ENCODE data around the gene SLCO1B3. TPM values are rescaled to one million over a fixed set of nuclear protein-coding genes. Genes with fewer than 3 reads are reported as not detected.
"Not testable (repeated sequence)": the region's sequence is repeated elsewhere in the genome, so short reads cannot be mapped to it uniquely, and the experiment has no call there.

SLCO1B3 gene, protein sequence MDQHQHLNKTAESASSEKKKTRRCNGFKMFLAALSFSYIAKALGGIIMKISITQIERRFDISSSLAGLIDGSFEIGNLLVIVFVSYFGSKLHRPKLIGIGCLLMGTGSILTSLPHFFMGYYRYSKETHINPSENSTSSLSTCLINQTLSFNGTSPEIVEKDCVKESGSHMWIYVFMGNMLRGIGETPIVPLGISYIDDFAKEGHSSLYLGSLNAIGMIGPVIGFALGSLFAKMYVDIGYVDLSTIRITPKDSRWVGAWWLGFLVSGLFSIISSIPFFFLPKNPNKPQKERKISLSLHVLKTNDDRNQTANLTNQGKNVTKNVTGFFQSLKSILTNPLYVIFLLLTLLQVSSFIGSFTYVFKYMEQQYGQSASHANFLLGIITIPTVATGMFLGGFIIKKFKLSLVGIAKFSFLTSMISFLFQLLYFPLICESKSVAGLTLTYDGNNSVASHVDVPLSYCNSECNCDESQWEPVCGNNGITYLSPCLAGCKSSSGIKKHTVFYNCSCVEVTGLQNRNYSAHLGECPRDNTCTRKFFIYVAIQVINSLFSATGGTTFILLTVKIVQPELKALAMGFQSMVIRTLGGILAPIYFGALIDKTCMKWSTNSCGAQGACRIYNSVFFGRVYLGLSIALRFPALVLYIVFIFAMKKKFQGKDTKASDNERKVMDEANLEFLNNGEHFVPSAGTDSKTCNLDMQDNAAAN
- not detected for polyA plus RNA-seq
- long read RNA-seq, donor 1: 0 reads
- long read RNA-seq, donor 2: 0 reads
- long read RNA-seq, donor 3: 0 reads
- long read RNA-seq, donor 4: 0 reads
- long read RNA-seq, donor 5: 0 reads
- long read RNA-seq, donor 6: 0 reads
- long read RNA-seq, donor 7: 0 reads
- long read RNA-seq, donor 8: 0 reads
- long read RNA-seq, donor 9: 0 reads
- long read RNA-seq, donor 10: 0 reads
- long read RNA-seq, donor 11: 0 reads

DNA sequence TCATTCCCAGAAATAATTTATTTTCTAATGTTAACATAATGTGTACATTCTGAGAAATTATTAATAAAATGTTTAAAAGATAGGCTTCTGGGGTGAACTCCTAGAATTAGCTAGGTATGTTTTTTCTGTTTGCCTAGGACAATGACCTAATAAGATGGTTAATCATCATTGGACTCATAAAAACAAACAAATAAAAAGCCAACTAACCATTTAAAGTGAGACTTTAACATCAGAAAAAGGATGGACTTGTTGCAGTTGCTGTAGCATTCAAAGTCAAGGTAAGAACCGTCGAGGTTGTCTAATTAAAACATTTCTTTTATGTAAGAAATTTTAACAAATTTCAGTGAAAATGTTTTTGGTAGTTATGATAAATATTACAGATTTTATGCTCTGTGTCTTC is at the start of gene SLCO1B3:
SLCO1B3 (plus strand) TSS at position 219 of the 400 bp plus-strand sequence. CDS start 5,034 bp downstream, outside the sequence.
- no peak for DNase-seq
- Histone ChIP-seq H3K27me3 (ENCODE audit: control insufficient read depth, insufficient read depth, low read length) (no peaks in the 10 kb centered on the region), H3K4me1 (ENCODE audit: control insufficient read depth, insufficient read depth, low read length) (no peaks in the 10 kb centered on the region), H3K4me3 (ENCODE audit: low read length) (no peak within 1 kb of the TSS), H3K27ac (ENCODE audit: low read length) (no peak within 1 kb of the TSS), H3K9me3 (ENCODE audit: control insufficient read depth, low read depth, low read length) (peaks cover 7% of the 10 kb centered on the region), H3K36me3 (ENCODE audit: control insufficient read depth, insufficient read depth, low read length) (no peaks in the 10 kb centered on the region)
- 73% methylated on average over 2 of the region's 2 CpGs for WGBS (ENCODE audit: insufficient coverage, low lambda C conversion rate)

DNA sequence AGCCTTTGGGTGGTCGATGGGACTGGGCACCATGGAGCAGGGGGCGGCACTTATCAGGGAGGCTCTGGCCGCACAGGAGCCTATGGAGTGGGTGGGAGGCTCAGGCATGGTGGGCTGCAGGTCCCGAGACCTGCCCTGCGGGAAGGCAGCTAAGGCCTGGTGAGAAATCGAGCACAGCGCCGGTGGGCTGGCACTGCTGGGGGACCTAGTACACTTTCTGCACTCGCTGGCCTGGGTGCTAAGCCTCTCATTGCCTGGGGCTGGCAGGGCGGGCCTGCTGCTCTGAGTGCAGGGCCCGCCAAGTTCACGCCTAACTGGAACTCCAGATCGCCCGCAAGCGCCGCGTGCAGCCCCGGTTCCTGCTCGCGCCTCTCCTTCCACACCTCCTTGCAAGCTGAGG is 33.1 kb upstream of the SLCO1B3 start:
- WGBS (ENCODE audit: insufficient coverage, low lambda C conversion rate): no CpG with 5 or more reads among the region's 20 CpGs
- H3K4me1 ChIP-seq (ENCODE audit: control insufficient read depth, insufficient read depth, low read length): no peaks in the 10 kb centered on the region

DNA sequence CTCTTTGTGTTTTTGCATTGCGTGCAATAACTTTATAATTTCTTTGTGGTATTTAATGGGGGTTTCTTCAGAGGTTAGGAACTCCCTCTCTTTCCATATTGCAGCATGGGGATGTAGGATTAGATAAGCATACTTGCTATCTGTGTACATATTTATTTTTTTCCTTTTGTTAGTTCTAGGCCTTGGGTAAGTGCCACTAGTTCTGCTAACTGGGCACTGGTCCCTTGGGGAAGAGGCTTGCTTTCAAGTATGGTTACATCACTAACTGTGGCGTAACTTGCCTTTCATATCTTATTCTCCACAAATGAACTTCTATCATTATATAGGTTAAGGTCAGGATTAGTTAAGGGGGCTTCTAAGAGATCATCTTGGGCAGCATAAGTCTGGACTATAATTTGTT is 31.5 kb upstream of the SLCO1B3 start:
- Histone ChIP-seq H3K27me3 (ENCODE audit: control insufficient read depth, insufficient read depth, low read length) (no peaks in the 10 kb centered on the region), H3K9me3 (ENCODE audit: control insufficient read depth, low read depth, low read length) (no peaks in the 10 kb centered on the region), H3K4me1 (ENCODE audit: control insufficient read depth, insufficient read depth, low read length) (no peaks in the 10 kb centered on the region), H3K27ac (ENCODE audit: low read length) (no peak overlapping the region), H3K36me3 (ENCODE audit: control insufficient read depth, insufficient read depth, low read length) (no peaks in the 10 kb centered on the region), H3K4me3 (ENCODE audit: low read length) (no peak overlapping the region)
- no peak for DNase-seq
- WGBS (ENCODE audit: insufficient coverage, low lambda C conversion rate): 100% methylated on average over 1 of the region's 2 CpGs

More for the DNA sequence above, 33.1 kb upstream of the SLCO1B3 start:
- Histone ChIP-seq H3K36me3 (ENCODE audit: control insufficient read depth, insufficient read depth, low read length) (no peaks in the 10 kb centered on the region), H3K27ac (ENCODE audit: low read length) (no peak overlapping the region), H3K27me3 (ENCODE audit: control insufficient read depth, insufficient read depth, low read length) (no peaks in the 10 kb centered on the region), H3K9me3 (ENCODE audit: control insufficient read depth, low read depth, low read length) (no peaks in the 10 kb centered on the region), H3K4me3 (ENCODE audit: low read length) (no peak overlapping the region)
- no peak for DNase-seq

DNA sequence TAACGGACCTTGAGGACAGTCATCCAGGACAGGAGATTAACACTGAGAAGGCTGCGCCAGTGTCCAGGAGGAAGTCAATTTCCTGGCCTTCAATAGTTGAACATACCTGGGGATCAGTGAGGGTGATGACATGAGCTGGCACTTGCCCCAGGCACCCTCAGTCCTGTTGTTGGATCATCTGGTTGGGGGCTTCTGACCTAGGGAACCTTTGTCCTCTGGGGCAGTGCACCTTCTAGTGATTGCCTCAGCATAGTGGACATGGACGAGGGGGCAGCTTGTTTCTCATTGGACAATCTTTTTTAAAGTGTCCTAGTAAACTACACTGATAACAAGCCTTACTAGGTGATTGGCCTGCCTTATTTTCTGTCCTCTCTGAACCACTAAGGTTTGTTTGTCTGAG is 30.5 kb upstream of the SLCO1B3 start:
- WGBS (ENCODE audit: insufficient coverage, low lambda C conversion rate): no CpG with 5 or more reads among the region's 3 CpGs
- not testable (repeated sequence) for H3K27ac ChIP-seq (ENCODE audit: low read length); DNase-seq; H3K36me3 ChIP-seq (ENCODE audit: control insufficient read depth, insufficient read depth, low read length); H3K9me3 ChIP-seq (ENCODE audit: control insufficient read depth, low read depth, low read length); H3K27me3 ChIP-seq (ENCODE audit: control insufficient read depth, insufficient read depth, low read length); H3K4me1 ChIP-seq (ENCODE audit: control insufficient read depth, insufficient read depth, low read length); H3K4me3 ChIP-seq (ENCODE audit: low read length)

DNA sequence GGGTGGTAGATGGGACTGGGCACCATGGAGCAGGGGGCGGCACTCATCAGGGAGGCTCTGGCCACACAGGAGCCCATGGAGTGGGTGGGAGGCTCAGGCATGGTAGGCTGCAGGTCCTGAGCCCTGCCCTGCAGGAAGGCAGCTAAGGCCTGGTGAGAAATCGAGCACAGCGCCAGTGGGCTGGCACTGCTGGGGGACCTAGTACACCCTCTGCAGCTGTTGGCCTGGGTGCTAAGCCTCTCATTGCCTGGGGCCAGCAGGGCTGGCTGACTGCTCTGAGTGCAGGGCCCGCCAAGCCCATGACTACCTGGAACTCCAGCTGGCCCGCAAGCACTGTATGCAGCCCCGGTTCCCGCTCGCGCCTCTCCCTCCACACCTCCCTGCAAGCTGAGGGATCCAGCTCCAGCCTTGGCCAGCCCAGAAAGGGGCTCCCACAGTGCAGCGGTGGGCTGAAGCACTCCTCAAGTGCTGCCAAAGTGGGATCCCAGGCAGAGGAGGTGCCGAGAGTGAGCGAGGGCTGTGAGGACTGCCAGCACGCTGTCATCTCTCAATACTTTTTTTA is 26.6 kb upstream of the SLCO1B3 start:
- DNase-seq; H3K4me1 ChIP-seq (ENCODE audit: control insufficient read depth, insufficient read depth, low read length); H3K27ac ChIP-seq (ENCODE audit: low read length); H3K27me3 ChIP-seq (ENCODE audit: control insufficient read depth, insufficient read depth, low read length); H3K9me3 ChIP-seq (ENCODE audit: control insufficient read depth, low read depth, low read length); H3K4me3 ChIP-seq (ENCODE audit: low read length); H3K36me3 ChIP-seq (ENCODE audit: control insufficient read depth, insufficient read depth, low read length): not testable (repeated sequence)
- no CpG with 5 or more reads among the region's 13 CpGs for WGBS (ENCODE audit: insufficient coverage, low lambda C conversion rate)

DNA sequence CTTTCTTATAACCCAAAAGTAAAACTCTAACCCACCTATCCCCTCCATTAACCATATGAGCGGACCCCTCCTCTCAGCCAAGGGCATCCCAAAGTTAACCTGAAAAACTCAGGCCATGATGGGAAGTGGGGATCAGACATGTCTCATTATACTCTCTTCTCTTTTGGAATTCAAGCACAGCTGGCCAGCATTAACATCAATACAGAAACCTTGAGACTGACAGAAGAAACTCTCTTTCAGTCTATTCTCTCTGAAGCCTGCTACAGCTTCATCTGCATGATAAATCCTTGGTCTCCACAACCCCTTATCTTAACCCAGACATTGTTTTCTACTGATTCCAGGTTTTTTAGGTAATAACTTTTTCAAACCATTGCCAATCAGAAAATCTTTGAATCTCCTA is 17.5 kb upstream of the SLCO1B3 start:
- Histone ChIP-seq H3K4me3 (ENCODE audit: low read length) (no peak overlapping the region), H3K36me3 (ENCODE audit: control insufficient read depth, insufficient read depth, low read length) (no peaks in the 10 kb centered on the region), H3K4me1 (ENCODE audit: control insufficient read depth, insufficient read depth, low read length) (no peaks in the 10 kb centered on the region), H3K27me3 (ENCODE audit: control insufficient read depth, insufficient read depth, low read length) (no peaks in the 10 kb centered on the region), H3K9me3 (ENCODE audit: control insufficient read depth, low read depth, low read length) (no peaks in the 10 kb centered on the region), H3K27ac (ENCODE audit: low read length) (no peak overlapping the region)
- DNase-seq: no peak
- no CpG with 5 or more reads among the region's 1 CpG for WGBS (ENCODE audit: insufficient coverage, low lambda C conversion rate)

DNA sequence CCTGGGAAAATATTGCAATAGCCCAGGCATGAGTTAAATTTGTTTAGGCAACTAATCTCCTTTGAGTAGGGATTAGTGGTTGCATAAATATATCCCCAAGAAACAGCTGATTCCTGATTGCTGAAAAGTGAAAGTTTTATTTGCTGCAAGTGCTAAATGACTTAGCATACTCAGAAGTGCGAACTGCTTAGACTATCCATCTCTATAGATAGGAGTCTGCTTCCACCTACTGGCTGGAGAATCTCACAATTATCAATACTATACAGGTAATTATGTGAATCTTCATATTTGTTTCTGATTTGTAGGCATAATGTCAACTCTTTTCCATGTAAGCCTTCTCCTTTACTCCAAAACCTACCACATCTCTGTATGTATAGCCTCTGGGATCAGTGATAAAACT is 12.0 kb upstream of the SLCO1B3 start:
- H3K36me3 ChIP-seq (ENCODE audit: control insufficient read depth, insufficient read depth, low read length): no peaks in the 10 kb centered on the region
- H3K27ac ChIP-seq (ENCODE audit: low read length): no peak overlapping the region
- no peaks in the 10 kb centered on the region for H3K9me3 ChIP-seq (ENCODE audit: control insufficient read depth, low read depth, low read length)
- H3K4me1 ChIP-seq (ENCODE audit: control insufficient read depth, insufficient read depth, low read length): no peaks in the 10 kb centered on the region
- H3K4me3 ChIP-seq (ENCODE audit: low read length): no peak overlapping the region
- no peaks in the 10 kb centered on the region for H3K27me3 ChIP-seq (ENCODE audit: control insufficient read depth, insufficient read depth, low read length)
- WGBS (ENCODE audit: insufficient coverage, low lambda C conversion rate): 17% methylated on average over 1 of the region's 1 CpG
- DNase-seq: peak; percentile 9 to 42

DNA sequence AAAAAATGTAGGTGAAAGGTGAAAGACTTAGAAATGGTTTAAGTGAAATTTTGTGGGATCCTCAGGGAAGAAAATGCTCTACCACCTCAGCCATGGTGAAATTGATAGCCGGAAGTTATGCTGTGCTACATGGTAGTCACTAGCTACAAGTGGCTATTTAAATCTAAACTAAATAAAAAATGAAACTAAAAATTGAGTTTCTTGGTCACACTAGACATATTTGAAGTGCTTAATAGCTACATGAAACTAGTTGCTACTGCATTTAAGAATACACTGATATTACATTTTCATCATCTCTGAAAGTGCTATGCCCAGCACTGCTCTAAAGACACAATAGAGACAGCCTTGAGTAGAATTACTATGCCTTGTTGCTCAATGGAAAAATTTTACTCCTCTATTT is 10.3 kb upstream of the SLCO1B3 start:
- no peaks in the 10 kb centered on the region for H3K36me3 ChIP-seq (ENCODE audit: control insufficient read depth, insufficient read depth, low read length)
- H3K4me3 ChIP-seq (ENCODE audit: low read length): no peak overlapping the region
- no peaks in the 10 kb centered on the region for H3K4me1 ChIP-seq (ENCODE audit: control insufficient read depth, insufficient read depth, low read length)
- H3K27ac ChIP-seq (ENCODE audit: low read length): no peak overlapping the region
- no peaks in the 10 kb centered on the region for H3K9me3 ChIP-seq (ENCODE audit: control insufficient read depth, low read depth, low read length)
- H3K27me3 ChIP-seq (ENCODE audit: control insufficient read depth, insufficient read depth, low read length): no peaks in the 10 kb centered on the region
- no CpG with 5 or more reads among the region's 1 CpG for WGBS (ENCODE audit: insufficient coverage, low lambda C conversion rate)
- no peak for DNase-seq

DNA sequence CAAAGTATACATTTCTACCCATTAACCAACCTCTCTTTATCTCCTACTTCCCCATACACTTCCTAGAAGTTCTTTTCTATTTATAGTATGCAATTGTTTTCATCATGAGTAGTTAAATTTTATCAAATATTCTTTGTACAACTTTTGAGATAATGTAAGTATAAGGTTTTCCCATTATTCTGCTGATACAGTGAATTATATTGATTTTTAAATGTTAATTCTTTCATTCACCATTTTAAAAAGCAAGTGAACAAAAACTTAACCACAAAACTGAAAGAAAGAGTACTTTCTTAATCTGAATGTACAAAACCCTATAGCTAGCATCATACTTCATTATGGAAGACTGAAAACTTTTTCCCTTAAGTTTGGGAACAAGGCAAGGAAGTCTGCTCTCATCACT is 9.5 kb upstream of the SLCO1B3 start:
- DNase-seq: no peak
- Histone ChIP-seq H3K4me3 (ENCODE audit: low read length) (no peak overlapping the region), H3K4me1 (ENCODE audit: control insufficient read depth, insufficient read depth, low read length) (no peaks in the 10 kb centered on the region), H3K36me3 (ENCODE audit: control insufficient read depth, insufficient read depth, low read length) (no peaks in the 10 kb centered on the region), H3K27me3 (ENCODE audit: control insufficient read depth, insufficient read depth, low read length) (no peaks in the 10 kb centered on the region), H3K9me3 (ENCODE audit: control insufficient read depth, low read depth, low read length) (no peaks in the 10 kb centered on the region), H3K27ac (ENCODE audit: low read length) (no peak overlapping the region)

DNA sequence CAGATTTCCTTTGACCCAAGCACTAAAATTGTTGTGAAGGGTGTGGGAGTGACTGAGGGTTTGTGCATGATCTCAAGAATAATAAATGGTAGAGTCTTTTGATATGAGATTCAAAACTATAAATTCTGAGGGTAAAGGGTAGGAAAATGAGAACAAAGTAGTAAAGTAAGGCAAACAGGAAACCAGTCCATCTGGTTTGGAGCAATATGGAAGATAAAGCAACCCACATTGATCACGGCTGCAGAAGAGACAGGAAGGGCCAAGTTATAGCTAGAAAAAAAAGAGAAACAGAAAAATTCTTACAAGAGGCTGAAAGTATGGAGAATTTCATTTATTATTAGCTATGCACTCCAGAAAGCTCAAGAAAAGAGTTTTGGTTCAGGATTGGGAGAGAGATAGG is 4.6 kb upstream of the SLCO1B3 start:
- Histone ChIP-seq H3K27ac (ENCODE audit: low read length) (no peak overlapping the region), H3K4me3 (ENCODE audit: low read length) (no peak overlapping the region), H3K9me3 (ENCODE audit: control insufficient read depth, low read depth, low read length) (peaks cover 7% of the 10 kb centered on the region), H3K27me3 (ENCODE audit: control insufficient read depth, insufficient read depth, low read length) (no peaks in the 10 kb centered on the region), H3K36me3 (ENCODE audit: control insufficient read depth, insufficient read depth, low read length) (no peaks in the 10 kb centered on the region), H3K4me1 (ENCODE audit: control insufficient read depth, insufficient read depth, low read length) (no peaks in the 10 kb centered on the region)
- 43% methylated on average over 1 of the region's 1 CpG for WGBS (ENCODE audit: insufficient coverage, low lambda C conversion rate)
- no peak for DNase-seq
